GM23338 (cell line): Measurements from ENCODE around the gene CCDC30. TPM values are rescaled to one million over a fixed set of nuclear protein-coding genes. Genes with fewer than 3 reads are reported as not detected.

ENCODE experiments used
- ATAC-seq: fragments of 200-7000 bp; cut with Tn5 transposase; 3 replicates; pipeline ENCODE4 v1.9.1; 2020
- DNase-seq: peaks from one replicate; pipeline ENCODE4 v3.0.0-alpha.2; 2015; ENCODE audit warnings: low spot score
- H2AFZ ChIP-seq: fragments of 200-600 bp; sonication (generic); 2 replicates; pipeline ENCODE4 v1.8.0; 2016; ENCODE audit warnings: antibody characterized with exemption, mild to moderate bottlenecking, moderate library complexity
- H3F3A ChIP-seq: fragments of 200-600 bp; sonication (generic); replicated peaks from 2 replicates; pipeline ENCODE4 v1.8.0; 2017; ENCODE audit warnings: antibody characterized with exemption, mixed run types, low read depth
- H3K27ac ChIP-seq: fragments of 200-600 bp; sonication (generic); 2 replicates; pipeline ENCODE4 v1.6.1; 2016; ENCODE audit warnings: low read depth
- H3K27me3 ChIP-seq: fragments of 200-600 bp; sonication (generic); 2 replicates; pipeline ENCODE4 v1.8.0; 2016; ENCODE audit warnings: mild to moderate bottlenecking, mixed run types, moderate library complexity; ENCODE audit not compliant: insufficient read depth
- H3K36me3 ChIP-seq: fragments of 200-600 bp; sonication (generic); 2 replicates; pipeline ENCODE4 v1.8.0; 2016; ENCODE audit warnings: mild to moderate bottlenecking; ENCODE audit not compliant: insufficient read depth
- H3K4me1 ChIP-seq: fragments of 200-600 bp; sonication (generic); 2 replicates; pipeline ENCODE4 v1.8.0; 2016; ENCODE audit warnings: mild to moderate bottlenecking, moderate library complexity; ENCODE audit not compliant: insufficient read depth
- H3K4me2 ChIP-seq: fragments of 200-600 bp; sonication (generic); 2 replicates; pipeline ENCODE4 v1.7.1; 2017; ENCODE audit warnings: mixed run types
- H3K4me3 ChIP-seq: fragments of 200-600 bp; sonication (generic); 2 replicates; pipeline ENCODE4 v1.6.1; 2016; ENCODE audit warnings: mixed run types
- H3K79me2 ChIP-seq: fragments of 200-600 bp; sonication (generic); replicated peaks from 2 replicates; pipeline ENCODE4 v1.8.0; 2017; ENCODE audit warnings: mild to moderate bottlenecking; ENCODE audit not compliant: insufficient read depth
- H3K9me2 ChIP-seq: fragments of 200-600 bp; sonication (generic); 2 replicates; pipeline ENCODE4 v1.8.0; 2017; ENCODE audit not compliant: insufficient read depth
- H4K20me1 ChIP-seq: fragments of 200-600 bp; sonication (generic); replicated peaks from 2 replicates; pipeline ENCODE4 v1.8.0; 2017; ENCODE audit warnings: mild to moderate bottlenecking; ENCODE audit not compliant: insufficient read depth
- H3K27ac Mint-ChIP-seq: 2 replicates; pipeline ENCODE4 v1.8.0; 2020; ENCODE audit warnings: inconsistent platforms, mild to moderate bottlenecking, moderate library complexity, mixed read lengths
- H3K27me3 Mint-ChIP-seq: 3 replicates; pipeline ENCODE4 v1.8.0; 2022; ENCODE audit warnings: low read depth, mild to moderate bottlenecking, moderate library complexity, mixed read lengths, inconsistent platforms; ENCODE audit not compliant: insufficient read depth, poor library complexity
- H3K36me3 Mint-ChIP-seq: 3 replicates; pipeline ENCODE4 v1.8.0; 2021; ENCODE audit warnings: low read depth, mild to moderate bottlenecking, inconsistent platforms, moderate library complexity, mixed read lengths
- H3K4me1 Mint-ChIP-seq: 3 replicates; pipeline ENCODE4 v1.8.0; 2020; ENCODE audit warnings: mild to moderate bottlenecking, inconsistent platforms, mixed read lengths
- H3K4me3 Mint-ChIP-seq: 3 replicates; pipeline ENCODE4 v1.8.0; 2021; ENCODE audit warnings: moderate library complexity, mild to moderate bottlenecking, inconsistent platforms, mixed read lengths
- H3K9me3 Mint-ChIP-seq: 3 replicates; pipeline ENCODE4 v1.8.0; 2020; ENCODE audit warnings: moderate library complexity, mild to moderate bottlenecking, inconsistent platforms, mixed read lengths
- CREB1 ChIP-seq: fragments of 250-450 bp; sonication (Bioruptor Pico); IDR thresholded peaks from 2 replicates; pipeline ENCODE4 v1.5.0; 2020; ENCODE audit warnings: low read depth, mild to moderate bottlenecking, moderate library complexity
- EZH2 ChIP-seq: fragments of 200-600 bp; sonication (generic); IDR thresholded peaks from one replicate; pipeline ENCODE4 v1.8.0; 2017; ENCODE audit warnings: antibody characterized with exemption, mild to moderate bottlenecking, low read depth; ENCODE audit not compliant: unreplicated experiment
- EZH2phosphoT487 ChIP-seq: fragments of 200-600 bp; sonication (generic); IDR thresholded peaks from one replicate; pipeline ENCODE4 v1.8.1; 2018; ENCODE audit warnings: antibody characterized with exemption; ENCODE audit not compliant: unreplicated experiment
- JUNB ChIP-seq: IDR thresholded peaks from one replicate; pipeline ENCODE4 v1.6.1; 2016; ENCODE audit warnings: antibody characterized with exemption; ENCODE audit not compliant: unreplicated experiment
- NANOG ChIP-seq: IDR thresholded peaks from 2 replicates; pipeline ENCODE4 v1.6.1; 2016; ENCODE audit warnings: antibody characterized with exemption, borderline replicate concordance
- POLR2AphosphoS5 ChIP-seq: IDR thresholded peaks from 2 replicates; pipeline ENCODE4 v1.6.1; 2016; ENCODE audit warnings: antibody characterized with exemption, low read depth
- STAT1 ChIP-seq: IDR thresholded peaks from one replicate; pipeline ENCODE4 v1.6.1; 2016; ENCODE audit warnings: antibody characterized with exemption; ENCODE audit not compliant: unreplicated experiment
- ZNF114 ChIP-seq: fragments of 250-450 bp; sonication (Bioruptor Pico); IDR thresholded peaks from 2 replicates; pipeline ENCODE4 v1.5.0; 2020; ENCODE audit warnings: mild to moderate bottlenecking, moderate library complexity
- ZNF331 ChIP-seq: fragments of 250-450 bp; sonication (Bioruptor Pico); IDR thresholded peaks from 2 replicates; pipeline ENCODE4 v1.5.0; 2020; ENCODE audit warnings: low read depth, mild to moderate bottlenecking, moderate library complexity
- polyA plus RNA-seq: library from polyadenylated mRNA; unstranded; fragments of >200 nt; fragmentation: Nextera tagmentation; extraction: Ambion mirVana; gene quantifications from 2 replicates; pipeline ENCODE4 v1.2.1, GENCODE V29; 2016
- total RNA-seq: library from RNA; depleted of rRNA; stranded (reverse); fragments of >200 nt; shearing (Covaris generic); gene quantifications from 2 replicates; pipeline ENCODE4 v1.2.3, GENCODE V29; 2014
- TF ChIP-seq, protein P1 (sequence below): fragments of 250-450 bp; sonication (Bioruptor Pico); IDR thresholded peaks from 2 replicates; pipeline ENCODE4 v1.5.0; 2020; ENCODE audit warnings: mild to moderate bottlenecking, moderate library complexity
- TF ChIP-seq, protein P2 (sequence below): IDR thresholded peaks from 2 replicates; pipeline ENCODE4 v1.6.1; 2016; ENCODE audit warnings: antibody characterized with exemption
- TF ChIP-seq, protein P3 (sequence below): IDR thresholded peaks from one replicate; pipeline ENCODE4 v1.6.1; 2018; ENCODE audit warnings: antibody characterized with exemption; ENCODE audit not compliant: unreplicated experiment

Gene CCDC30
- total and polyA plus RNA-seq, 2 experiments from 2014 or later: 0.56 to 1.8 TPM

DNA sequence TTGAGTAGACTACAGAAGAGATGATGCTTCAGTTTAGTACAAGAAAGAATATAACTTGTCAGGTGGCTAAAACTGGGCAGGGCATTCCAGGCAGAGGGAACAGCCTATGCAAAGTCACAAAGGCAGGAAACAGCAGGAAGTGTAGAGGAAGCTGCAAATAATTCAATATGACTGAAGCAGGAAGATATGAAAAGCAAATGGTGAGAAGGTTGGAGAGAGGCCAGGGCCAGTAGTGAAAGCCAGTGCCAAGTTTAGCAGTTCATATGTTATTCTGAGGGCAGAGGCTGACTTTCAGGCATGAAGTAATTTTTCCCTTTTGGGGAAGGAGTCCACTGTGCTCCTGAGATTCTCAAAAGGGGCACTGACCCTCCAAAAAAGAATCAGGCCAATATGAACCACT is 211.1 kb downstream of the CCDC30 start:
- Histone ChIP-seq H3K9me2 (no peaks in the 10 kb centered on the region), H2AFZ (no peak overlapping the region), H3K27me3 (no peaks in the 10 kb centered on the region), H3K4me3 (no peak overlapping the region), H4K20me1 (0 out of 2 replicates have a peak, but pooled peaks cover 5% of the 10 kb centered on the region), H3K4me1 (no peaks in the 10 kb centered on the region), H3K27ac (no peak overlapping the region), H3K79me2 (no peaks in the 10 kb centered on the region), H3K4me2 (no peak overlapping the region), H3F3A (0 out of 2 replicates have a peak, but pooled peaks cover 3% of the 10 kb centered on the region), H3K36me3 (peaks cover 4% of the 10 kb centered on the region)
- ATAC-seq (no peak), DNase-seq (no peak)
- H3K36me3 Mint-ChIP-seq: peaks cover 20% of the 10 kb centered on the region
- H3K4me1 Mint-ChIP-seq: no peaks in the 10 kb centered on the region
- H3K27ac Mint-ChIP-seq: no peak overlapping the region
- H3K27me3 Mint-ChIP-seq: no peaks in the 10 kb centered on the region
- TF ChIP-seq, protein P1, sequence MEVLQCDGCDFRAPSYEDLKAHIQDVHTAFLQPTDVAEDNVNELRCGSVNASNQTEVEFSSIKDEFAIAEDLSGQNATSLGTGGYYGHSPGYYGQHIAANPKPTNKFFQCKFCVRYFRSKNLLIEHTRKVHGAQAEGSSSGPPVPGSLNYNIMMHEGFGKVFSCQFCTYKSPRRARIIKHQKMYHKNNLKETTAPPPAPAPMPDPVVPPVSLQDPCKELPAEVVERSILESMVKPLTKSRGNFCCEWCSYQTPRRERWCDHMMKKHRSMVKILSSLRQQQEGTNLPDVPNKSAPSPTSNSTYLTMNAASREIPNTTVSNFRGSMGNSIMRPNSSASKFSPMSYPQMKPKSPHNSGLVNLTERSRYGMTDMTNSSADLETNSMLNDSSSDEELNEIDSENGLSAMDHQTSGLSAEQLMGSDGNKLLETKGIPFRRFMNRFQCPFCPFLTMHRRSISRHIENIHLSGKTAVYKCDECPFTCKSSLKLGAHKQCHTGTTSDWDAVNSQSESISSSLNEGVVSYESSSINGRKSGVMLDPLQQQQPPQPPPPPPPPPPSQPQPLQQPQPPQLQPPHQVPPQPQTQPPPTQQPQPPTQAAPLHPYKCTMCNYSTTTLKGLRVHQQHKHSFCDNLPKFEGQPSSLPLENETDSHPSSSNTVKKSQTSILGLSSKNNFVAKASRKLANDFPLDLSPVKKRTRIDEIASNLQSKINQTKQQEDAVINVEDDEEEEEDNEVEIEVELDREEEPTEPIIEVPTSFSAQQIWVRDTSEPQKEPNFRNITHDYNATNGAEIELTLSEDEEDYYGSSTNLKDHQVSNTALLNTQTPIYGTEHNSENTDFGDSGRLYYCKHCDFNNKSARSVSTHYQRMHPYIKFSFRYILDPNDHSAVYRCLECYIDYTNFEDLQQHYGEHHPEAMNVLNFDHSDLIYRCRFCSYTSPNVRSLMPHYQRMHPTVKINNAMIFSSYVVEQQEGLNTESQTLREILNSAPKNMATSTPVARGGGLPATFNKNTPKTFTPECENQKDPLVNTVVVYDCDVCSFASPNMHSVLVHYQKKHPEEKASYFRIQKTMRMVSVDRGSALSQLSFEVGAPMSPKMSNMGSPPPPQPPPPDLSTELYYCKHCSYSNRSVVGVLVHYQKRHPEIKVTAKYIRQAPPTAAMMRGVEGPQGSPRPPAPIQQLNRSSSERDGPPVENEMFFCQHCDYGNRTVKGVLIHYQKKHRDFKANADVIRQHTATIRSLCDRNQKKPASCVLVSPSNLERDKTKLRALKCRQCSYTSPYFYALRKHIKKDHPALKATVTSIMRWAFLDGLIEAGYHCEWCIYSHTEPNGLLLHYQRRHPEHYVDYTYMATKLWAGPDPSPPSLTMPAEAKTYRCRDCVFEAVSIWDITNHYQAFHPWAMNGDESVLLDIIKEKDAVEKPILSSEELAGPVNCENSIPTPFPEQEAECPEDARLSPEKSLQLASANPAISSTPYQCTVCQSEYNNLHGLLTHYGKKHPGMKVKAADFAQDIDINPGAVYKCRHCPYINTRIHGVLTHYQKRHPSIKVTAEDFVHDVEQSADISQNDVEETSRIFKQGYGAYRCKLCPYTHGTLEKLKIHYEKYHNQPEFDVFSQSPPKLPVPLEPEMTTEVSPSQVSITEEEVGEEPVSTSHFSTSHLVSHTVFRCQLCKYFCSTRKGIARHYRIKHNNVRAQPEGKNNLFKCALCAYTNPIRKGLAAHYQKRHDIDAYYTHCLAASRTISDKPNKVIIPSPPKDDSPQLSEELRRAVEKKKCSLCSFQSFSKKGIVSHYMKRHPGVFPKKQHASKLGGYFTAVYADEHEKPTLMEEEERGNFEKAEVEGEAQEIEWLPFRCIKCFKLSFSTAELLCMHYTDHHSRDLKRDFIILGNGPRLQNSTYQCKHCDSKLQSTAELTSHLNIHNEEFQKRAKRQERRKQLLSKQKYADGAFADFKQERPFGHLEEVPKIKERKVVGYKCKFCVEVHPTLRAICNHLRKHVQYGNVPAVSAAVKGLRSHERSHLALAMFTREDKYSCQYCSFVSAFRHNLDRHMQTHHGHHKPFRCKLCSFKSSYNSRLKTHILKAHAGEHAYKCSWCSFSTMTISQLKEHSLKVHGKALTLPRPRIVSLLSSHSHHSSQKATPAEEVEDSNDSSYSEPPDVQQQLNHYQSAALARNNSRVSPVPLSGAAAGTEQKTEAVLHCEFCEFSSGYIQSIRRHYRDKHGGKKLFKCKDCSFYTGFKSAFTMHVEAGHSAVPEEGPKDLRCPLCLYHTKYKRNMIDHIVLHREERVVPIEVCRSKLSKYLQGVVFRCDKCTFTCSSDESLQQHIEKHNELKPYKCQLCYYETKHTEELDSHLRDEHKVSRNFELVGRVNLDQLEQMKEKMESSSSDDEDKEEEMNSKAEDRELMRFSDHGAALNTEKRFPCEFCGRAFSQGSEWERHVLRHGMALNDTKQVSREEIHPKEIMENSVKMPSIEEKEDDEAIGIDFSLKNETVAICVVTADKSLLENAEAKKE: no peak
- no peak for TF ChIP-seq CREB1
- no peak for TF ChIP-seq ZNF331 (CRISPR knock-in tag)
- TF ChIP-seq EZH2phosphoT487: no peak
- TF ChIP-seq JUNB: no peak
- no peak for TF ChIP-seq STAT1
- TF ChIP-seq, protein P2, sequence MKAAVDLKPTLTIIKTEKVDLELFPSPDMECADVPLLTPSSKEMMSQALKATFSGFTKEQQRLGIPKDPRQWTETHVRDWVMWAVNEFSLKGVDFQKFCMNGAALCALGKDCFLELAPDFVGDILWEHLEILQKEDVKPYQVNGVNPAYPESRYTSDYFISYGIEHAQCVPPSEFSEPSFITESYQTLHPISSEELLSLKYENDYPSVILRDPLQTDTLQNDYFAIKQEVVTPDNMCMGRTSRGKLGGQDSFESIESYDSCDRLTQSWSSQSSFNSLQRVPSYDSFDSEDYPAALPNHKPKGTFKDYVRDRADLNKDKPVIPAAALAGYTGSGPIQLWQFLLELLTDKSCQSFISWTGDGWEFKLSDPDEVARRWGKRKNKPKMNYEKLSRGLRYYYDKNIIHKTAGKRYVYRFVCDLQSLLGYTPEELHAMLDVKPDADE: no peak
- TF ChIP-seq POLR2AphosphoS5: no peak
- TF ChIP-seq, protein P3, sequence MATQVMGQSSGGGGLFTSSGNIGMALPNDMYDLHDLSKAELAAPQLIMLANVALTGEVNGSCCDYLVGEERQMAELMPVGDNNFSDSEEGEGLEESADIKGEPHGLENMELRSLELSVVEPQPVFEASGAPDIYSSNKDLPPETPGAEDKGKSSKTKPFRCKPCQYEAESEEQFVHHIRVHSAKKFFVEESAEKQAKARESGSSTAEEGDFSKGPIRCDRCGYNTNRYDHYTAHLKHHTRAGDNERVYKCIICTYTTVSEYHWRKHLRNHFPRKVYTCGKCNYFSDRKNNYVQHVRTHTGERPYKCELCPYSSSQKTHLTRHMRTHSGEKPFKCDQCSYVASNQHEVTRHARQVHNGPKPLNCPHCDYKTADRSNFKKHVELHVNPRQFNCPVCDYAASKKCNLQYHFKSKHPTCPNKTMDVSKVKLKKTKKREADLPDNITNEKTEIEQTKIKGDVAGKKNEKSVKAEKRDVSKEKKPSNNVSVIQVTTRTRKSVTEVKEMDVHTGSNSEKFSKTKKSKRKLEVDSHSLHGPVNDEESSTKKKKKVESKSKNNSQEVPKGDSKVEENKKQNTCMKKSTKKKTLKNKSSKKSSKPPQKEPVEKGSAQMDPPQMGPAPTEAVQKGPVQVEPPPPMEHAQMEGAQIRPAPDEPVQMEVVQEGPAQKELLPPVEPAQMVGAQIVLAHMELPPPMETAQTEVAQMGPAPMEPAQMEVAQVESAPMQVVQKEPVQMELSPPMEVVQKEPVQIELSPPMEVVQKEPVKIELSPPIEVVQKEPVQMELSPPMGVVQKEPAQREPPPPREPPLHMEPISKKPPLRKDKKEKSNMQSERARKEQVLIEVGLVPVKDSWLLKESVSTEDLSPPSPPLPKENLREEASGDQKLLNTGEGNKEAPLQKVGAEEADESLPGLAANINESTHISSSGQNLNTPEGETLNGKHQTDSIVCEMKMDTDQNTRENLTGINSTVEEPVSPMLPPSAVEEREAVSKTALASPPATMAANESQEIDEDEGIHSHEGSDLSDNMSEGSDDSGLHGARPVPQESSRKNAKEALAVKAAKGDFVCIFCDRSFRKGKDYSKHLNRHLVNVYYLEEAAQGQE: no peak
- no peak for TF ChIP-seq ZNF114 (CRISPR knock-in tag)
- TF ChIP-seq NANOG: no peak
- no peak for TF ChIP-seq EZH2
- no peaks in the 10 kb centered on the region for H3K9me3 Mint-ChIP-seq
- H3K4me3 Mint-ChIP-seq: no peak overlapping the region
